Neural progenitor cell (in vitro differentiated cells): ENCODE data around the gene PTAFR.

ENCODE experiments used
- EZH2phosphoT487 ChIP-seq: fragments of 200-600 bp; sonication (generic); IDR thresholded peaks from 2 replicates; pipeline ENCODE4 v1.6.1; 2017; ENCODE audit warnings: antibody characterized with exemption
- TF ChIP-seq, protein P1 (sequence below): fragments of 200-600 bp; sonication (generic); IDR thresholded peaks from 2 replicates; pipeline ENCODE4 v1.5.1; 2017; ENCODE audit warnings: antibody characterized with exemption, mild to moderate bottlenecking

DNA sequence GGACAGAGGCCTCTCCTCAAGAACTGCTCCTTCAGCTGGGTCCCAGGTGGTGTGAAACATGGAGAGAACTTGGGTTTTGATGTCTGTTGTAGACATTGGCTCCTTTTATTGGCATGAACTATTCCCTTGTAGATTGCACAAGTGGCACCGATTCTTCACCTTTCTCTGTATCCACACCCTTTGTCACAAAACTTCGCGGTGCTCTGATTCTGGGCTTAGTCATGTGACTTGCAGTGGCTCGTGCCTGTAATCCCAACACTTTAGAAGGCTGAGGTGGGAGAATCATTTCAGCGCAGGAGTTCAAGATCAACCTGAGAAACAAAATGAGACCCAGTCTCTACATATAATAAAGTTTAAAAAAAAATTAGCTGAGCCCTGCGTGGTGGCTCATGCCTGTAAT is 45.6 kb downstream of the PTAFR start:
- TF ChIP-seq, protein P1, sequence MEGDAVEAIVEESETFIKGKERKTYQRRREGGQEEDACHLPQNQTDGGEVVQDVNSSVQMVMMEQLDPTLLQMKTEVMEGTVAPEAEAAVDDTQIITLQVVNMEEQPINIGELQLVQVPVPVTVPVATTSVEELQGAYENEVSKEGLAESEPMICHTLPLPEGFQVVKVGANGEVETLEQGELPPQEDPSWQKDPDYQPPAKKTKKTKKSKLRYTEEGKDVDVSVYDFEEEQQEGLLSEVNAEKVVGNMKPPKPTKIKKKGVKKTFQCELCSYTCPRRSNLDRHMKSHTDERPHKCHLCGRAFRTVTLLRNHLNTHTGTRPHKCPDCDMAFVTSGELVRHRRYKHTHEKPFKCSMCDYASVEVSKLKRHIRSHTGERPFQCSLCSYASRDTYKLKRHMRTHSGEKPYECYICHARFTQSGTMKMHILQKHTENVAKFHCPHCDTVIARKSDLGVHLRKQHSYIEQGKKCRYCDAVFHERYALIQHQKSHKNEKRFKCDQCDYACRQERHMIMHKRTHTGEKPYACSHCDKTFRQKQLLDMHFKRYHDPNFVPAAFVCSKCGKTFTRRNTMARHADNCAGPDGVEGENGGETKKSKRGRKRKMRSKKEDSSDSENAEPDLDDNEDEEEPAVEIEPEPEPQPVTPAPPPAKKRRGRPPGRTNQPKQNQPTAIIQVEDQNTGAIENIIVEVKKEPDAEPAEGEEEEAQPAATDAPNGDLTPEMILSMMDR: no peak
- no peak for TF ChIP-seq EZH2phosphoT487
